HEK293T (cell line): ENCODE data around the gene PRKCH.

Source experiments
- CTCF ChIA-PET: fragments of 350-600 bp; formaldehyde crosslinking; extraction: SDS; loops from one replicate; lab custom pipeline; 2021; ENCODE audit warnings: antibody characterized with exemption, inconsistent platforms; lab: Yijun Ruan, JAX
- POLR2A ChIA-PET: fragments of 350-600 bp; formaldehyde crosslinking; extraction: SDS; loops from one replicate; lab custom pipeline; 2020; ENCODE audit warnings: antibody characterized with exemption, inconsistent platforms; lab: Yijun Ruan, JAX
- DNase-seq: peaks from one replicate; pipeline ENCODE4 v3.0.0; 2012; ENCODE audit warnings: mixed read lengths; ENCODE audit errors: extremely low spot score
- ARNT ChIP-seq: fragments of 450-650 bp; IDR thresholded peaks from 2 replicates; pipeline ENCODE4 v1.6.1; 2017; ENCODE audit warnings: mild to moderate bottlenecking
- BHLHE40 ChIP-seq: fragments of 450-650 bp; IDR thresholded peaks from 2 replicates; pipeline ENCODE4 v1.6.1; 2016; ENCODE audit warnings: mild to moderate bottlenecking, moderate library complexity, borderline replicate concordance
- CTBP1 ChIP-seq: fragments of 450-650 bp; IDR thresholded peaks from 2 replicates; pipeline ENCODE4 v1.6.1; 2016; ENCODE audit warnings: borderline replicate concordance
- ELF4 ChIP-seq: fragments of 450-650 bp; IDR thresholded peaks from 2 replicates; pipeline ENCODE4 v1.6.1; 2017; ENCODE audit warnings: antibody characterized with exemption
- FOXK2 ChIP-seq: fragments of 450-650 bp; IDR thresholded peaks from 2 replicates; pipeline ENCODE4 v1.6.1; 2016; ENCODE audit warnings: mild to moderate bottlenecking
- FOXM1 ChIP-seq: fragments of 450-650 bp; IDR thresholded peaks from 2 replicates; pipeline ENCODE4 v1.6.1; 2017; ENCODE audit warnings: mild to moderate bottlenecking, borderline replicate concordance
- HDGF ChIP-seq: fragments of 450-650 bp; IDR thresholded peaks from 2 replicates; pipeline ENCODE4 v1.6.1; 2017; ENCODE audit warnings: antibody characterized with exemption, borderline replicate concordance
- L3MBTL2 ChIP-seq: fragments of 450-650 bp; conservative IDR thresholded peaks from 2 replicates; pipeline ENCODE4 v1.6.1; 2016; ENCODE audit warnings: mild to moderate bottlenecking
- LEF1 ChIP-seq: fragments of 450-650 bp; IDR thresholded peaks from 2 replicates; pipeline ENCODE4 v1.6.1; 2017; ENCODE audit warnings: mild to moderate bottlenecking, borderline replicate concordance
- NFRKB ChIP-seq: fragments of 450-650 bp; IDR thresholded peaks from 2 replicates; pipeline ENCODE4 v1.6.1; 2016; ENCODE audit warnings: mild to moderate bottlenecking, moderate library complexity
- PKNOX1 ChIP-seq: fragments of 450-650 bp; IDR thresholded peaks from 2 replicates; pipeline ENCODE4 v1.6.1; 2016
- SP1 ChIP-seq: fragments of 450-650 bp; IDR thresholded peaks from 2 replicates; pipeline ENCODE4 v1.6.1; 2017
- SUZ12 ChIP-seq: fragments of 450-650 bp; IDR thresholded peaks from 2 replicates; pipeline ENCODE4 v1.6.1; 2016; ENCODE audit warnings: mild to moderate bottlenecking
- TARDBP ChIP-seq: fragments of 450-650 bp; IDR thresholded peaks from 2 replicates; pipeline ENCODE4 v1.6.1; 2016
- ZNF384 ChIP-seq: fragments of 450-650 bp; IDR thresholded peaks from 2 replicates; pipeline ENCODE4 v1.6.1; 2016

Gene PRKCH

GRCh38 chr14:61485661-61486060 is 164.3 kb downstream of the PRKCH start:
- POLR2A ChIA-PET: no interaction called here
- no peak for DNase-seq
- CTCF ChIA-PET: no interaction called here
- TF ChIP-seq SP1 (no peak), CTBP1 (no peak), ARNT (no peak), TARDBP (no peak), FOXM1 (no peak)

- DNase-seq: no peak
- POLR2A ChIA-PET: no interaction called here
- TF ChIP-seq FOXK2: no peak
- CTCF ChIA-PET: no interaction called here
Observed at GRCh38 chr14:61486930-61487495, 165.6 kb downstream of the PRKCH start.

- DNase-seq: no peak
- TF ChIP-seq FOXK2 (no peak), BHLHE40 (no peak), TARDBP (no peak), HDGF (no peak), SUZ12 (no peak), PKNOX1 (no peak), NFRKB (no peak), LEF1 (no peak), FOXM1 (no peak), ZNF384 (no peak), CTBP1 (no peak)
- ChIA-PET POLR2A (interaction anchor here (1.0 kb wide), 1 partner anchor 273 kb away, joined by 3 read pairs; the partner anchor contains the start of gene SNAPC1), CTCF (no interaction called here)
Observed at GRCh38 chr14:61488417-61489401, 167.3 kb downstream of the PRKCH start.

- TF ChIP-seq SUZ12 (no peak), ZNF384 (no peak), TARDBP (no peak), CTBP1 (no peak), PKNOX1 (no peak), LEF1 (no peak), FOXM1 (no peak), HDGF (no peak)
- ChIA-PET CTCF (no interaction called here), POLR2A (interaction anchor here (1.0 kb wide), 1 partner anchor 273 kb away, joined by 3 read pairs; the partner anchor contains the start of gene SNAPC1)
- DNase-seq: no peak
Observed at GRCh38 chr14:61489512-61489911, 168.1 kb downstream of the PRKCH start.

- TF ChIP-seq ZNF384 (no peak), LEF1 (no peak), L3MBTL2 (no peak), CTBP1 (no peak), TARDBP (no peak), FOXK2 (no peak), NFRKB (no peak), FOXM1 (no peak), SUZ12 (no peak), SP1 (no peak), BHLHE40 (no peak)
- CTCF ChIA-PET: no interaction called here
- DNase-seq: no peak
- POLR2A ChIA-PET: no interaction called here
Observed at GRCh38 chr14:61489932-61490331, 168.6 kb downstream of the PRKCH start.

GRCh38 chr14:61491224-61491623 is 169.8 kb downstream of the PRKCH start:
- POLR2A ChIA-PET: no interaction called here
- no peak for TF ChIP-seq TARDBP
- TF ChIP-seq FOXM1: no peak
- TF ChIP-seq SP1: no peak
- no peak for TF ChIP-seq ELF4
- TF ChIP-seq NFRKB: no peak
- TF ChIP-seq PKNOX1: no peak
- no peak for TF ChIP-seq FOXK2
- no peak for TF ChIP-seq ARNT
- no peak for TF ChIP-seq LEF1
- TF ChIP-seq ZNF384: no peak
- CTCF ChIA-PET: interaction anchor here (0.6 kb wide), 1 partner anchor 157 kb away, joined by 5 read pairs; no protein-coding TSS in a partner anchor
- no peak for DNase-seq
